Uterus (tissue), 2 donors: ENCODE data around the gene STARD7.

Experiments used
- POLR2A ChIP-seq, 2 donors: fragments of 450-650 bp; IDR thresholded peaks; one replicate each; pipeline ENCODE4 v1.6.1; 2016; ENCODE audit warnings: antibody characterized with exemption in 2 of 2, mild to moderate bottlenecking in 1 of 2, moderate library complexity in 1 of 2
- TF ChIP-seq, protein P1 (sequence below), 4 experiments: fragments of 200-600 bp in 2 of 4; fragments of 450-650 bp in 2 of 4; sonication (generic) in 2 of 4; IDR thresholded peaks; one replicate each; pipeline ENCODE4 v1.5.1; 2016 to 2019; ENCODE audit warnings: antibody characterized with exemption in 4 of 4, mild to moderate bottlenecking in 2 of 4, moderate library complexity in 1 of 4

DNA sequence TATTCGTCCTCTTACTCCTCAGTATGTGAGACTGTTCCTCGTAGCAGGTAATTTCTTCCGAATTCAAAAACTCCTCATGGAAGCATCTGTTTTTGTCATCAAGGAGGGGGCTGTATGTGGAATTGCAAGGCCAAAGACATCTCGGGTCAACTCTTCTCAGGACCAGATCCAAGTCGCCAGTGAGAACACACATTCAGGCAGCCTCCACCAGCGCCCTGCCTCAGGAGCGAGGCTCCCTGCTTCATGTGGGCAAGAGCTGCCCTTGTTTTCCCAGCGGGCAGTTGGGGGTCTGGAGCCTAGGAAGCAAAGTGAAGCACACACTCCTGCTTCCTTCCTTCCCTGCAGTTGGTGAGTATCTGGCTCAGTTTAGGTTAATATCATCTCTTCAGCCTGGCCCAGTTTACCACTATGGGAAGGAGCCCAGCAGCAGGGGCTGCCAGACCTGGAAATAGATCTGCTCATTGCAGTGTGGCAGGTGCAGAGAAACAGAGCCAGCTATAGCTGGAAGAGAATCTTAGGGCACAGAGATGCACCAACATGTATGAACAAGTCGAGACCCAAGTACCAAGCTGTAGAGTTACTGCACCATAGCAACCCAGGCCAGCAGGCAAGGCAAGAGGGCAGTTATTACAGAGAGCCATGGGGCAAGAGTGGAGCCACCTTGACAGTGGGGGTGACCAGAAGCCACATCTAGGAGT is 31.9 kb upstream of the STARD7 start:
- TF ChIP-seq POLR2A (IDR thresholded peaks at IDR 0.05), result no peak
- TF ChIP-seq, protein P1, sequence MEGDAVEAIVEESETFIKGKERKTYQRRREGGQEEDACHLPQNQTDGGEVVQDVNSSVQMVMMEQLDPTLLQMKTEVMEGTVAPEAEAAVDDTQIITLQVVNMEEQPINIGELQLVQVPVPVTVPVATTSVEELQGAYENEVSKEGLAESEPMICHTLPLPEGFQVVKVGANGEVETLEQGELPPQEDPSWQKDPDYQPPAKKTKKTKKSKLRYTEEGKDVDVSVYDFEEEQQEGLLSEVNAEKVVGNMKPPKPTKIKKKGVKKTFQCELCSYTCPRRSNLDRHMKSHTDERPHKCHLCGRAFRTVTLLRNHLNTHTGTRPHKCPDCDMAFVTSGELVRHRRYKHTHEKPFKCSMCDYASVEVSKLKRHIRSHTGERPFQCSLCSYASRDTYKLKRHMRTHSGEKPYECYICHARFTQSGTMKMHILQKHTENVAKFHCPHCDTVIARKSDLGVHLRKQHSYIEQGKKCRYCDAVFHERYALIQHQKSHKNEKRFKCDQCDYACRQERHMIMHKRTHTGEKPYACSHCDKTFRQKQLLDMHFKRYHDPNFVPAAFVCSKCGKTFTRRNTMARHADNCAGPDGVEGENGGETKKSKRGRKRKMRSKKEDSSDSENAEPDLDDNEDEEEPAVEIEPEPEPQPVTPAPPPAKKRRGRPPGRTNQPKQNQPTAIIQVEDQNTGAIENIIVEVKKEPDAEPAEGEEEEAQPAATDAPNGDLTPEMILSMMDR (IDR thresholded peaks at IDR 0.05), result no peak
